Activated T-cell treated with anti-CD3 and anti-CD28 coated beads, Interleukin-2, amount 50 U/mL, for 4 hours (primary cell): ENCODE data around the gene THOP1. TPM values are rescaled to one million over a fixed set of nuclear protein-coding genes. Genes with fewer than 3 reads are reported as not detected.
"Not testable (repeated sequence)": the region's sequence is repeated elsewhere in the genome, so short reads cannot be mapped to it uniquely, and the experiment has no call there.

ENCODE experiments used
- ATAC-seq, 2 donors: fragments of 200-7000 bp; cut with Tn5 transposase; one replicate each; pipeline ENCODE4 v1.10.0; 2021
- DNase-seq: peaks from one replicate; pipeline ENCODE4 v3.0.0-alpha.2; 2020
- H3K27me3 Mint-ChIP-seq: one replicate; pipeline ENCODE4 v1.8.0; 2021; ENCODE audit warnings: low read depth, mixed read lengths
- H3K36me3 Mint-ChIP-seq: one replicate; pipeline ENCODE4 v1.8.0; 2022; ENCODE audit warnings: mixed read lengths; ENCODE audit not compliant: insufficient read depth
- H3K4me1 Mint-ChIP-seq: one replicate; pipeline ENCODE4 v1.8.0; 2021; ENCODE audit warnings: low read depth, mixed read lengths
- H3K4me3 Mint-ChIP-seq: one replicate; pipeline ENCODE4 v1.8.0; 2021; ENCODE audit warnings: mild to moderate bottlenecking, moderate library complexity, mixed read lengths
- H3K9me3 Mint-ChIP-seq: one replicate; pipeline ENCODE4 v1.8.0; 2021; ENCODE audit warnings: mixed read lengths
- total RNA-seq, 3 donors: library from RNA; stranded (reverse); gene quantifications; one replicate each; pipeline ENCODE4 v1.2.1, GENCODE V29; 2021

THOP1 gene
- total RNA-seq, 3 donors from 2014 or later: 180 to 212 (median 188) TPM

- DNase-seq: no peak
- no peak for ATAC-seq
- Mint-ChIP-seq H3K4me1 (no peaks in the 10 kb centered on the region), H3K9me3 (no peaks in the 10 kb centered on the region), H3K27me3 (no peaks in the 10 kb centered on the region), H3K4me3 (no peak overlapping the region), H3K36me3 (peaks cover 12% of the 10 kb centered on the region)
Measured at GRCh38 chr19:2809387-2810140, 24.3 kb downstream of the THOP1 start.

GRCh38 chr19:2810141-2811091, 25.1 kb downstream of the THOP1 start:
- DNase-seq: no peak
- peaks cover 10% of the 10 kb centered on the region for H3K36me3 Mint-ChIP-seq
- ATAC-seq: no peak

GRCh38 chr19:2811221-2811722, 26.0 kb downstream of the THOP1 start:
- H3K27me3 Mint-ChIP-seq: no peaks in the 10 kb centered on the region
- no peak overlapping the region for H3K4me3 Mint-ChIP-seq
- no peak for ATAC-seq
- no peaks in the 10 kb centered on the region for H3K9me3 Mint-ChIP-seq
- peaks cover 8% of the 10 kb centered on the region for H3K36me3 Mint-ChIP-seq
- no peaks in the 10 kb centered on the region for H3K4me1 Mint-ChIP-seq
- DNase-seq: no peak

More at GRCh38 chr19:2810141-2811091, 25.1 kb downstream of the THOP1 start:
- no peaks in the 10 kb centered on the region for H3K4me1 Mint-ChIP-seq
- no peak overlapping the region for H3K4me3 Mint-ChIP-seq
- H3K9me3 Mint-ChIP-seq: no peaks in the 10 kb centered on the region
- H3K27me3 Mint-ChIP-seq: no peaks in the 10 kb centered on the region

GRCh38 chr19:2811735-2812413, 26.6 kb downstream of the THOP1 start:
- Mint-ChIP-seq H3K9me3 (no peaks in the 10 kb centered on the region), H3K27me3 (no peaks in the 10 kb centered on the region), H3K4me3 (no peak overlapping the region), H3K4me1 (no peaks in the 10 kb centered on the region), H3K36me3 (peaks cover 8% of the 10 kb centered on the region)
- no peak for DNase-seq
- ATAC-seq: no peak

- no peaks in the 10 kb centered on the region for H3K9me3 Mint-ChIP-seq
- H3K36me3 Mint-ChIP-seq: peaks cover 8% of the 10 kb centered on the region
- H3K4me1 Mint-ChIP-seq: peaks cover 4% of the 10 kb centered on the region
- H3K27me3 Mint-ChIP-seq: no peaks in the 10 kb centered on the region
- ATAC-seq (no peak), DNase-seq (no peak)
- no peak overlapping the region for H3K4me3 Mint-ChIP-seq
Measured at GRCh38 chr19:2812414-2813234, 27.3 kb downstream of the THOP1 start.

GRCh38 chr19:2813235-2814160, 28.2 kb downstream of the THOP1 start:
- Mint-ChIP-seq H3K36me3 (peaks cover 8% of the 10 kb centered on the region), H3K4me3 (no peak overlapping the region), H3K27me3 (no peaks in the 10 kb centered on the region), H3K9me3 (no peaks in the 10 kb centered on the region), H3K4me1 (peaks cover 4% of the 10 kb centered on the region)
- DNase-seq (no peak), ATAC-seq (no peak)

GRCh38 chr19:2814426-2814825, 29.1 kb downstream of the THOP1 start:
- H3K4me1 Mint-ChIP-seq: peaks cover 4% of the 10 kb centered on the region
- H3K36me3 Mint-ChIP-seq: peaks cover 2% of the 10 kb centered on the region
- DNase-seq: no peak
- ATAC-seq: no peak
- no peaks in the 10 kb centered on the region for H3K27me3 Mint-ChIP-seq
- no peaks in the 10 kb centered on the region for H3K9me3 Mint-ChIP-seq
- no peak overlapping the region for H3K4me3 Mint-ChIP-seq

- peaks cover 5% of the 10 kb centered on the region for H3K4me1 Mint-ChIP-seq
- no peak for ATAC-seq
- H3K4me3 Mint-ChIP-seq: no peak overlapping the region
- no peak for DNase-seq
- no peaks in the 10 kb centered on the region for H3K9me3 Mint-ChIP-seq
- no peaks in the 10 kb centered on the region for H3K27me3 Mint-ChIP-seq
- H3K36me3 Mint-ChIP-seq: peaks cover 2% of the 10 kb centered on the region
Measured at GRCh38 chr19:2815191-2815614, 29.9 kb downstream of the THOP1 start.

- no peak for DNase-seq
- Mint-ChIP-seq H3K4me3 (no peak overlapping the region), H3K9me3 (no peaks in the 10 kb centered on the region), H3K4me1 (peaks cover 6% of the 10 kb centered on the region), H3K36me3 (peaks cover 2% of the 10 kb centered on the region), H3K27me3 (no peaks in the 10 kb centered on the region)
- ATAC-seq: no peak
Measured at GRCh38 chr19:2815923-2816322, 30.6 kb downstream of the THOP1 start.

- DNase-seq (no peak), ATAC-seq (no peak)
- peaks cover 2% of the 10 kb centered on the region for H3K36me3 Mint-ChIP-seq
- H3K27me3 Mint-ChIP-seq: no peaks in the 10 kb centered on the region
- H3K9me3 Mint-ChIP-seq: no peaks in the 10 kb centered on the region
- no peak overlapping the region for H3K4me3 Mint-ChIP-seq
- peaks cover 6% of the 10 kb centered on the region for H3K4me1 Mint-ChIP-seq
Measured at GRCh38 chr19:2816641-2817040, 31.3 kb downstream of the THOP1 start.

GRCh38 chr19:2817237-2817829, 32.0 kb downstream of the THOP1 start:
- DNase-seq, H3K4me3 Mint-ChIP-seq, ATAC-seq, H3K36me3 Mint-ChIP-seq, H3K4me1 Mint-ChIP-seq, H3K9me3 Mint-ChIP-seq, H3K27me3 Mint-ChIP-seq: not testable (repeated sequence)

GRCh38 chr19:2819540-2820111, 34.3 kb downstream of the THOP1 start, which contains the start of gene ZNF554:
ZNF554 (plus strand) TSS chr19:2819868; CDS start chr19:2820072, 204 bp downstream.
- ATAC-seq (peak; percentile 98), DNase-seq (peak; percentile 99)
- H3K36me3 Mint-ChIP-seq: peaks cover 2% of the 10 kb centered on the region
- H3K4me1 Mint-ChIP-seq: peaks cover 6% of the 10 kb centered on the region
- H3K9me3 Mint-ChIP-seq: no peaks in the 10 kb centered on the region
- no peaks in the 10 kb centered on the region for H3K27me3 Mint-ChIP-seq
- peak within 1 kb of the TSS; percentile 84 for H3K4me3 Mint-ChIP-seq
